Measurements from ENCODE around the gene MEGF6. TPM values are rescaled to one million over a fixed set of nuclear protein-coding genes. Genes with fewer than 3 reads are reported as not detected.

MEGF6 gene
- total and polyA plus RNA-seq, 9 of the 15 experiments (the other 6 are each of a cell fraction or from before 2014, with no cell fraction given) = 0.03 to 1.7 (median 0.24) TPM; not detected in 3

DNA sequence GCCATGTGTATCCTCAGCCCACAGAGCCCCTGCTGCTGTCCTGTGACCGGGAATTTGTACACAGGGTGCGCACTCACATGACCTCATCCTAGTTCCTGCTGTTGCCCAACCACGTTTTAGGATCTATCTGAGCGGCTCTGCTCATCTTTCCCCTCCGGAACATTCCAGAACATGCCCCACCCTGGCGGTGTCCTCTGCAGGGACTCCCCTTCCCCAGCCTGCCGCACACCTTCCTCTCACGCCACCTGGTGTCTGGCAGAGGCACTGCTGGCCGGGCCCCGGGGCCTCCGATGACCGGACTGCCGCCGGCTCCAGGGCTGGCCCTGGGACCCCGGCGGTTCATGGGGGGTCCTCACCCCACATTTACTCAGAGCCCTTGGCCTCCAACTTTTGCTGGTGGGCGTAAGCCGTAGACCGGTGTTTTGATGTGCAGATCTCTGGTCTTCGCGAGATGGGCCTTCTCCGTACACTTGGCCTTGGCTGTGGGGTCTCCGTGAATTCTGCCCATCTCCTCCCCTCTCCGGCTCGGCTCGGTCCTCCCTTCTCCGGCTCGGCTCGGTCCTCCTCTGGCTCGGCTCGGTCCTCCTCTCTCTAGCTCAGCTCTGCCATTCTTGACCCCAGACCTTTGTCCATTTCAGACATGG is 127.4 kb downstream of the MEGF6 start (continued):
- TF ChIP-seq, protein P1, sequence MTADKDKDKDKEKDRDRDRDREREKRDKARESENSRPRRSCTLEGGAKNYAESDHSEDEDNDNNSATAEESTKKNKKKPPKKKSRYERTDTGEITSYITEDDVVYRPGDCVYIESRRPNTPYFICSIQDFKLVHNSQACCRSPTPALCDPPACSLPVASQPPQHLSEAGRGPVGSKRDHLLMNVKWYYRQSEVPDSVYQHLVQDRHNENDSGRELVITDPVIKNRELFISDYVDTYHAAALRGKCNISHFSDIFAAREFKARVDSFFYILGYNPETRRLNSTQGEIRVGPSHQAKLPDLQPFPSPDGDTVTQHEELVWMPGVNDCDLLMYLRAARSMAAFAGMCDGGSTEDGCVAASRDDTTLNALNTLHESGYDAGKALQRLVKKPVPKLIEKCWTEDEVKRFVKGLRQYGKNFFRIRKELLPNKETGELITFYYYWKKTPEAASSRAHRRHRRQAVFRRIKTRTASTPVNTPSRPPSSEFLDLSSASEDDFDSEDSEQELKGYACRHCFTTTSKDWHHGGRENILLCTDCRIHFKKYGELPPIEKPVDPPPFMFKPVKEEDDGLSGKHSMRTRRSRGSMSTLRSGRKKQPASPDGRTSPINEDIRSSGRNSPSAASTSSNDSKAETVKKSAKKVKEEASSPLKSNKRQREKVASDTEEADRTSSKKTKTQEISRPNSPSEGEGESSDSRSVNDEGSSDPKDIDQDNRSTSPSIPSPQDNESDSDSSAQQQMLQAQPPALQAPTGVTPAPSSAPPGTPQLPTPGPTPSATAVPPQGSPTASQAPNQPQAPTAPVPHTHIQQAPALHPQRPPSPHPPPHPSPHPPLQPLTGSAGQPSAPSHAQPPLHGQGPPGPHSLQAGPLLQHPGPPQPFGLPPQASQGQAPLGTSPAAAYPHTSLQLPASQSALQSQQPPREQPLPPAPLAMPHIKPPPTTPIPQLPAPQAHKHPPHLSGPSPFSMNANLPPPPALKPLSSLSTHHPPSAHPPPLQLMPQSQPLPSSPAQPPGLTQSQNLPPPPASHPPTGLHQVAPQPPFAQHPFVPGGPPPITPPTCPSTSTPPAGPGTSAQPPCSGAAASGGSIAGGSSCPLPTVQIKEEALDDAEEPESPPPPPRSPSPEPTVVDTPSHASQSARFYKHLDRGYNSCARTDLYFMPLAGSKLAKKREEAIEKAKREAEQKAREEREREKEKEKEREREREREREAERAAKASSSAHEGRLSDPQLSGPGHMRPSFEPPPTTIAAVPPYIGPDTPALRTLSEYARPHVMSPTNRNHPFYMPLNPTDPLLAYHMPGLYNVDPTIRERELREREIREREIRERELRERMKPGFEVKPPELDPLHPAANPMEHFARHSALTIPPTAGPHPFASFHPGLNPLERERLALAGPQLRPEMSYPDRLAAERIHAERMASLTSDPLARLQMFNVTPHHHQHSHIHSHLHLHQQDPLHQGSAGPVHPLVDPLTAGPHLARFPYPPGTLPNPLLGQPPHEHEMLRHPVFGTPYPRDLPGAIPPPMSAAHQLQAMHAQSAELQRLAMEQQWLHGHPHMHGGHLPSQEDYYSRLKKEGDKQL (CRISPR knock-in tag; IDR thresholded peaks at IDR 0.05; ENCODE audit: borderline replicate concordance) = no peak
- TF ChIP-seq ZNF408 (CRISPR knock-in tag; IDR thresholded peaks at IDR 0.05; ENCODE audit: low read depth) (no peak), CBFA2T3 (IDR thresholded peaks at IDR 0.05) (no peak), ETS2 (tag; IDR thresholded peaks at IDR 0.05; ENCODE audit: borderline replicate concordance, poor library complexity, severe bottlenecking) (no peak), XRCC5 (IDR thresholded peaks at IDR 0.05; ENCODE audit: low read depth, low read length) (peak; percentile 19; the same call in 1 of the 2 replicates), TAF7 (tag; IDR thresholded peaks at IDR 0.05) (no peak), SMC3 (conservative IDR thresholded peaks at IDR 0.05; ENCODE audit: insufficient read depth, low read depth, low read length) (peak; percentile 89), ZNF354B (CRISPR knock-in tag; IDR thresholded peaks at IDR 0.05) (no peak), E2F3 (CRISPR knock-in tag; IDR thresholded peaks at IDR 0.05) (no peak), NFATC3 (IDR thresholded peaks at IDR 0.05) (no peak)
- TF ChIP-seq, protein P2, sequence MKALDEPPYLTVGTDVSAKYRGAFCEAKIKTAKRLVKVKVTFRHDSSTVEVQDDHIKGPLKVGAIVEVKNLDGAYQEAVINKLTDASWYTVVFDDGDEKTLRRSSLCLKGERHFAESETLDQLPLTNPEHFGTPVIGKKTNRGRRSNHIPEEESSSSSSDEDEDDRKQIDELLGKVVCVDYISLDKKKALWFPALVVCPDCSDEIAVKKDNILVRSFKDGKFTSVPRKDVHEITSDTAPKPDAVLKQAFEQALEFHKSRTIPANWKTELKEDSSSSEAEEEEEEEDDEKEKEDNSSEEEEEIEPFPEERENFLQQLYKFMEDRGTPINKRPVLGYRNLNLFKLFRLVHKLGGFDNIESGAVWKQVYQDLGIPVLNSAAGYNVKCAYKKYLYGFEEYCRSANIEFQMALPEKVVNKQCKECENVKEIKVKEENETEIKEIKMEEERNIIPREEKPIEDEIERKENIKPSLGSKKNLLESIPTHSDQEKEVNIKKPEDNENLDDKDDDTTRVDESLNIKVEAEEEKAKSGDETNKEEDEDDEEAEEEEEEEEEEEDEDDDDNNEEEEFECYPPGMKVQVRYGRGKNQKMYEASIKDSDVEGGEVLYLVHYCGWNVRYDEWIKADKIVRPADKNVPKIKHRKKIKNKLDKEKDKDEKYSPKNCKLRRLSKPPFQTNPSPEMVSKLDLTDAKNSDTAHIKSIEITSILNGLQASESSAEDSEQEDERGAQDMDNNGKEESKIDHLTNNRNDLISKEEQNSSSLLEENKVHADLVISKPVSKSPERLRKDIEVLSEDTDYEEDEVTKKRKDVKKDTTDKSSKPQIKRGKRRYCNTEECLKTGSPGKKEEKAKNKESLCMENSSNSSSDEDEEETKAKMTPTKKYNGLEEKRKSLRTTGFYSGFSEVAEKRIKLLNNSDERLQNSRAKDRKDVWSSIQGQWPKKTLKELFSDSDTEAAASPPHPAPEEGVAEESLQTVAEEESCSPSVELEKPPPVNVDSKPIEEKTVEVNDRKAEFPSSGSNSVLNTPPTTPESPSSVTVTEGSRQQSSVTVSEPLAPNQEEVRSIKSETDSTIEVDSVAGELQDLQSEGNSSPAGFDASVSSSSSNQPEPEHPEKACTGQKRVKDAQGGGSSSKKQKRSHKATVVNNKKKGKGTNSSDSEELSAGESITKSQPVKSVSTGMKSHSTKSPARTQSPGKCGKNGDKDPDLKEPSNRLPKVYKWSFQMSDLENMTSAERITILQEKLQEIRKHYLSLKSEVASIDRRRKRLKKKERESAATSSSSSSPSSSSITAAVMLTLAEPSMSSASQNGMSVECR (CRISPR knock-in tag; IDR thresholded peaks at IDR 0.05) = 0 out of 2 replicates have a peak, but pooled peaks have one; percentile 29
- TF ChIP-seq, protein P3, sequence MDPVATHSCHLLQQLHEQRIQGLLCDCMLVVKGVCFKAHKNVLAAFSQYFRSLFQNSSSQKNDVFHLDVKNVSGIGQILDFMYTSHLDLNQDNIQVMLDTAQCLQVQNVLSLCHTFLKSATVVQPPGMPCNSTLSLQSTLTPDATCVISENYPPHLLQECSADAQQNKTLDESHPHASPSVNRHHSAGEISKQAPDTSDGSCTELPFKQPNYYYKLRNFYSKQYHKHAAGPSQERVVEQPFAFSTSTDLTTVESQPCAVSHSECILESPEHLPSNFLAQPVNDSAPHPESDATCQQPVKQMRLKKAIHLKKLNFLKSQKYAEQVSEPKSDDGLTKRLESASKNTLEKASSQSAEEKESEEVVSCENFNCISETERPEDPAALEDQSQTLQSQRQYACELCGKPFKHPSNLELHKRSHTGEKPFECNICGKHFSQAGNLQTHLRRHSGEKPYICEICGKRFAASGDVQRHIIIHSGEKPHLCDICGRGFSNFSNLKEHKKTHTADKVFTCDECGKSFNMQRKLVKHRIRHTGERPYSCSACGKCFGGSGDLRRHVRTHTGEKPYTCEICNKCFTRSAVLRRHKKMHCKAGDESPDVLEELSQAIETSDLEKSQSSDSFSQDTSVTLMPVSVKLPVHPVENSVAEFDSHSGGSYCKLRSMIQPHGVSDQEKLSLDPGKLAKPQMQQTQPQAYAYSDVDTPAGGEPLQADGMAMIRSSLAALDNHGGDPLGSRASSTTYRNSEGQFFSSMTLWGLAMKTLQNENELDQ (CRISPR knock-in tag; IDR thresholded peaks at IDR 0.05; ENCODE audit: borderline replicate concordance) = no peak

Measured in K562 (cell line).